LoVo (cell line): ENCODE results near the gene CEP131.
"Not testable (repeated sequence)": the region's sequence is repeated elsewhere in the genome, so short reads cannot be mapped to it uniquely, and the experiment has no call there.

Experiments used
- DNase-seq: peaks from one replicate; pipeline ENCODE4 v3.0.0-alpha.2; 2016; ENCODE audit warnings: low spot score

CEP131 gene

GRCh38 chr17:81165246-81166032, 57.3 kb downstream of the CEP131 start, which contains the start of gene PVALEF:
TSS of gene PVALEF (plus strand) at chr17:81165507. CDS start at chr17:81181227, 15,720 bp downstream.
- DNase-seq: no peak

DNA sequence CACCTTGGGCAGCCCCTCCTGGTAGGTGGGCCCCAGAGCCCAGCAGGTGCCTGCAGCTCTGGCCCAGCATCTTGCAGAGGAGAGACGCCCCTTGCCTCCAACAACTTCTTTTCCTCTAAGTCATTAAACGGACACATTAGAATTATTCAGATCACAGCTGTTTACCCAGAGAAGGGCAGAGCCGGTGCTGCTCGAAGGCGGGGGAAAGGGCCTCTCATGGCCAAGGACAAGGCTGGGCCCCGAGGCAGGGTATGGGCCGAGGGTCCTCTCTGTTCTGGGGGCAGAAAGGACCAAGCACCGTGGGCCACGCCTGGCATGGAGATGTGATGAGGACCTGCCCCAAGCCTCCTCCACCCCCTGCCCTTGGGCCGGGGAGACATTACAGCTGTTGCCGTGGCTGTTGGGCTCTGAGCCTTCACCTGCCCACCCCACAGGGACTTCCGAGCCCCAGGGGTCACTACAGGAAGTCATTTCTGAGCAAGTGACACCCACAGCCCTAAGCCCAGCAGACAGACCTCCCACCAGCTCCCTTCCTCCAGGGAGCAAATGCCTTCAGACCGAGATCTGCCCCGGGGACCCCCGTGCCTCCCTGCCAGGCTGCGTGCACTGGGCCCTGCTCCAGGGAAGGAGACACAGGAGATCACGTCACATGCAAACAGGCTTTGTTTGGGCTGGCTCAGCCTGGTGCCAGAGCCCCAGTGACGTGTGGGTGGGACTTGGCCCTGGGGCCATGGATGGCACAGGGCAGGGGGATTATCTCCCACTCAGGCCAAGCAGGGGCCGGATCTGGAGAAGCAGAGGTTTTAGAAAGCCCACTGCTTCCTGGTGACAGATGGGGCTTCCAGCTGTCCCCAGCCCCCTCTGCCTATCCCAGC, 58.2 kb downstream of the CEP131 start:
- DNase-seq: no peak

GRCh38 chr17:81163703-81164370, 58.9 kb downstream of the CEP131 start:
- DNase-seq: no peak

- DNase-seq: no peak
Observed at GRCh38 chr17:81163051-81163695, 59.6 kb downstream of the CEP131 start.

- DNase-seq: no peak
Observed at GRCh38 chr17:81162491-81162890, 60.3 kb downstream of the CEP131 start.

DNA sequence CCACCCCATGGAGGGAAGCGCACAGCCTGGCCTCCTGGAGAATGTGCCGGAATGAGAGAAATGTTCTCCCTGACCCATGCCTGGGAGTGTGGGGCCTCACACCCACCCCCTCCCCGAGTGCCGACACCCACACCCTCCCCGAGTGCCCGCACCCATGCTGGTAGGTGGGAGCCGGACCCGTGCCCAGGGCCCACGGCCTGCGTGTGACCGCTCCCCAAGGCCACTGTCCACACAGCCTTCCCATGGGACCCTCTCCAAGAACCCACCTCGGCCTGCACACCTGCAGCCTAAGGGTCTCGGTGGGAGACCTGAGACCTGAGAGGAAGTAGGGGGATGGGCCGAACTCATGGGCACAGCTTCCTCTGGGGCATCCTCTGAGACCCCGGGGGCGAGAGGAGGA, 60.8 kb downstream of the CEP131 start:
- no peak for DNase-seq

GRCh38 chr17:81161536-81161935, 61.2 kb downstream of the CEP131 start:
- DNase-seq: no peak

- no peak for DNase-seq
Observed at GRCh38 chr17:81160747-81161453, 61.9 kb downstream of the CEP131 start.

DNA sequence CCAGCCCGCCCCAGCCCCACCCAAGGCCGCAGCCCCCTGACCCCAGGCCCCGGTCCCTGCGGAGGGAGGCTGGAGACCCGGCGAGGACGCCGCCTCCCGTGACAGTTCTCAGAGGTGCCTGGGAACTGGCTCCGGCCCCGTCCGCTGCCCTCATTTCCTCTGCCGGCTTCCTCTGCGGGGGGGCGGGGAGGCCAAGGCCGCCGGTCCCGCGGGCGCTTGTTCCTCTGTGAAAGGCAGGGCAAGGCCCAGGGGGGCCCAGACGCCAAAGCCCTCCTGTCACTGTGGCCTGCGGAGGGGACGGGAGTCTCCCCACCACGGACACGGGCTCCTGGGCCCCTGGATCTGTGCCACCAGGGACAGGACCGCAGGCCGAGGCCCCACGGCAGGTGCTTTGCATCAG, 62.5 kb downstream of the CEP131 start:
- DNase-seq: no peak

- no peak for DNase-seq
Observed at GRCh38 chr17:81159611-81160265, 63.0 kb downstream of the CEP131 start.

- no peak for DNase-seq
Observed at GRCh38 chr17:81158688-81159590, 63.8 kb downstream of the CEP131 start.

- no peak for DNase-seq
Observed at GRCh38 chr17:81157848-81158687, 64.7 kb downstream of the CEP131 start.

DNA sequence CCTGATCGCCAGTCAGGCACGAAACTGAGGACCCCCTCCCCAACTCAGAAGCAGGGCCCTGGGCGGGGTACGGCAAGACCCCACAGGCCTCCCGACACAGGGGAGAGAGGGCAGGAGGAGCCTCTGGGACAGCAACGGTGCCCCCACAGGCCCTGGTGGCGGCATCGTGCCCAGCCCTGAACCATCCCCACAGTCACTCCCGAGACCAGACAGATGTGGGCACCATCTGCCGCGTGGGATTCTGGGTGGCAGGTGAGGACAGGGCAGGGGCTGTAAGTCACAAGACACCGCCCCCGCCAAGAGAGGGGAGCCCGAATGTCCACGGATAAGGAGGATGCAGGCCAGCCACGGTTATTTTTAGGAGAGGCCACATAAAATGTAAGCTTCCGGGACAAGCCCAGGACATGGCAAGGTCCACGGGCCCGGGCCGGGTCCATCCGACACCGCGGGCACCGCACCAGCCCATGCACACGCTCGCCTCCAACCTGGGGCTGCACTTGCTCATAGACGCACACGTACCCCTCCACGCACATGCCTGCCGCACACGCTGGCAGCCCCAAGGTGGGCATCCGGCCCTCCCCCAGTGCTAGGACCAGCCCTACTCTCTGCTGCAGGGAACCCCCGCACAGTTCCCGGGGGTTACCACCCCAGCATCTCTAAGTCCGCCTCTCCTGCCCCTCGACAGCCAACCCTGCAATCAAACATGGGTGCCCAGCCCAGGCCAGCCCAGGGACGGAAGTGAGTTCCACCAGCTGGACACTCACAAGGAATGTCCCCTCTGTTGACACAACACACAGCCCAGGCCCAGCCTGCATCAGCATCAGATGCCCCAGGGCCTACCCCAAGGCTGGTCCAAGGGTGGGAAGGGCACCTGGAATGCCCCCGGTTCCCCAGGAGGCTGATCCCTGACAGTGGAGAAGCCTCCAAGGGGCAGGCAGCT, 65.6 kb downstream of the CEP131 start:
- no peak for DNase-seq

GRCh38 chr17:81154961-81155360, 67.8 kb downstream of the CEP131 start:
- no peak for DNase-seq

GRCh38 chr17:81154016-81154415, 68.7 kb downstream of the CEP131 start:
- not testable (repeated sequence) for DNase-seq

DNA sequence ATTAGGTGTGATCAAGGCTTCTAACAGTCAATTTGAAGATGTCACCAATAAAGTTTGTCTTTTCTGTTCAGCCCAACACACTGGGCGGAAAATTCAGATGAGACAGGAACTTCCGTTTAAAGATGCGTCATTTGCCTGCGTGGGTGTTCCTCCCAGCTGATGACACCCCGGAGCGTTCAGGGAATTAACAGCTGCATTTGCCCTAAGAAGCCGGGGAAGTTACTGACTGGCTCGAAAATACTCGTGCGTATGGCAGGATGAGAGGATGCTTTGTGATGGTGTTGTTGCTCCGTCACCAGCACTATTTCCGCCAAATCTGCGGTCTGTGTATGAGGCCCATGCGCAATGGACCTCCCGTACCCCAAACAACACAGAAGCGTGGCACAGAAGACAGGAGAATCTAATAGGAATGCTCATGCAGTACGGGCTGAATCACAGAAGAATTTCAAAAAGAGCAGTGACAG, 69.4 kb downstream of the CEP131 start:
- no peak for DNase-seq

GRCh38 chr17:81152288-81152828, 70.4 kb downstream of the CEP131 start:
- no peak for DNase-seq
